GM12873 (cell line): ENCODE data around the gene GNB1L.
A peak's percentile ranks its signal among the peaks of the same experiment; 100 is the strongest.

Experiments used
- CTCF ChIP-seq: IDR thresholded peaks from 2 replicates; pipeline ENCODE4 v1.5.1; 2012; ENCODE audit warnings: low read depth, mild to moderate bottlenecking, moderate library complexity, low read length, control low read depth; ENCODE audit not compliant: insufficient read depth; ENCODE audit errors: missing control alignments

GNB1L gene

GRCh38 chr22:19760058-19760950 lies 94.4 kb downstream of the GNB1L start, which contains the start of gene TBX1:
Gene TBX1, plus strand, starts transcription at chr22:19760778. Its CDS starts 66 bp downstream, at chr22:19760844.
- TF ChIP-seq CTCF = no peak

- TF ChIP-seq CTCF = no peak
Observed at GRCh38 chr22:19759427-19760057, 95.1 kb downstream of the GNB1L start.

- no peak for TF ChIP-seq CTCF
Observed at GRCh38 chr22:19758896-19759426, 95.7 kb downstream of the GNB1L start.

- TF ChIP-seq CTCF = no peak
Observed at GRCh38 chr22:19757985-19758895, 96.4 kb downstream of the GNB1L start.

- TF ChIP-seq CTCF = no peak
Observed at GRCh38 chr22:19757140-19757984, 97.3 kb downstream of the GNB1L start.

GRCh38 chr22:19756288-19757128 lies 98.2 kb downstream of the GNB1L start:
- TF ChIP-seq CTCF = peak; percentile 59
